CD14-positive monocyte (primary cell): ENCODE data around the gene NOX3. TPM values are rescaled to one million over a fixed set of nuclear protein-coding genes. Genes with fewer than 3 reads are reported as not detected.

Experiments
- DNase-seq, 3 donors: peaks; one replicate each; pipeline ENCODE4 v3.0.0-alpha.2; 2011 to 2022
- H2AFZ ChIP-seq: 2 replicates; pipeline ENCODE4 v1.6.0; 2012; ENCODE audit warnings: mild to moderate bottlenecking, low read depth, low read length, inconsistent platforms; ENCODE audit not compliant: insufficient read depth, poor library complexity, severe bottlenecking
- H3K27ac ChIP-seq, 2 donors: 1 replicate in 1 of 2; 2 replicates in 1 of 2; pipeline ENCODE4 v1.5.1; 2012 to 2013; ENCODE audit warnings: low read length in 2 of 2, control low read depth in 1 of 2, inconsistent platforms in 1 of 2, low read depth in 1 of 2, mild to moderate bottlenecking in 1 of 2
- H3K27me3 ChIP-seq, 2 donors: one replicate each; pipeline versions ENCODE4 v1.6.0 to v1.6.1; 2011 to 2013; ENCODE audit warnings: low read length in 2 of 2; ENCODE audit not compliant: control insufficient read depth in 2 of 2, insufficient read depth in 2 of 2
- H3K36me3 ChIP-seq, 2 donors: replicated peaks in 1 of 2; 1 replicate in 1 of 2; 2 replicates in 1 of 2; pipeline versions ENCODE4 v1.5.1 to v1.6.1; 2012 to 2013; ENCODE audit warnings: low read length in 2 of 2, control low read depth in 1 of 2, inconsistent platforms in 1 of 2, mild to moderate bottlenecking in 1 of 2; ENCODE audit not compliant: insufficient read depth in 2 of 2, control insufficient read depth in 1 of 2
- H3K4me1 ChIP-seq, 2 donors: 1 replicate in 1 of 2; 2 replicates in 1 of 2; pipeline versions ENCODE4 v1.5.1 to v1.6.1; 2012 to 2013; ENCODE audit warnings: low read length in 2 of 2, control low read depth in 1 of 2, inconsistent platforms in 1 of 2, mild to moderate bottlenecking in 1 of 2, moderate library complexity in 1 of 2; ENCODE audit not compliant: insufficient read depth in 2 of 2, control insufficient read depth in 1 of 2
- H3K4me2 ChIP-seq: replicated peaks from 2 replicates; pipeline ENCODE3; 2012; ENCODE audit warnings: low read length, moderate library complexity, mild to moderate bottlenecking; ENCODE audit not compliant: poor library complexity, severe bottlenecking; ENCODE audit errors: extremely low read depth
- H3K4me3 ChIP-seq, 3 experiments: fragments of 200-600 bp in 1 of 3; sonication (generic) in 1 of 3; replicated peaks in 1 of 3; 1 replicate in 2 of 3; 2 replicates in 1 of 3; pipeline ENCODE4 v1.5.1; 2011 to 2013; ENCODE audit warnings: low read length in 3 of 3, mild to moderate bottlenecking in 3 of 3, control low read depth in 2 of 3, low read depth in 2 of 3, inconsistent platforms in 1 of 3, moderate library complexity in 1 of 3
- H3K79me2 ChIP-seq: 2 replicates; pipeline ENCODE4 v1.6.0; 2012; ENCODE audit warnings: mild to moderate bottlenecking, control low read depth, inconsistent platforms, low read length, moderate library complexity; ENCODE audit not compliant: insufficient read depth
- H3K9ac ChIP-seq: 2 replicates; pipeline ENCODE4 v1.6.0; 2017; ENCODE audit warnings: low read length, mild to moderate bottlenecking; ENCODE audit not compliant: insufficient read depth, poor library complexity, severe bottlenecking
- H3K9me3 ChIP-seq, 2 donors: replicated peaks in 1 of 2; 1 replicate in 1 of 2; 2 replicates in 1 of 2; pipeline versions ENCODE4 v1.5.1 to v1.6.1; 2012 to 2013; ENCODE audit warnings: low read length in 2 of 2, control low read depth in 1 of 2; ENCODE audit not compliant: control insufficient read depth in 1 of 2, insufficient read depth in 1 of 2
- H4K20me1 ChIP-seq: 2 replicates; pipeline ENCODE4 v1.6.0; 2012; ENCODE audit warnings: mild to moderate bottlenecking, low read length, control low read depth, moderate library complexity; ENCODE audit not compliant: insufficient read depth
- H3K27ac Mint-ChIP-seq, 7 donors: one replicate each; pipeline ENCODE4 v1.8.0; 2020; ENCODE audit warnings: mild to moderate bottlenecking in 7 of 7, mixed read lengths in 7 of 7, moderate library complexity in 6 of 7, inconsistent platforms in 2 of 7
- H3K27me3 Mint-ChIP-seq, 3 donors: one replicate each; pipeline ENCODE4 v1.8.0; 2021 to 2022; ENCODE audit warnings: low read depth in 3 of 3, mild to moderate bottlenecking in 3 of 3, mixed read lengths in 3 of 3, moderate library complexity in 3 of 3, inconsistent platforms in 1 of 3
- H3K36me3 Mint-ChIP-seq, 2 donors: one replicate each; pipeline ENCODE4 v1.8.0; 2020; ENCODE audit warnings: mixed read lengths in 2 of 2, inconsistent platforms in 1 of 2, mild to moderate bottlenecking in 1 of 2
- H3K4me1 Mint-ChIP-seq: one replicate; pipeline ENCODE4 v1.8.0; 2020; ENCODE audit warnings: mild to moderate bottlenecking, mixed read lengths
- H3K4me3 Mint-ChIP-seq, 2 donors: one replicate each; pipeline ENCODE4 v1.8.0; 2020; ENCODE audit warnings: mild to moderate bottlenecking in 2 of 2, mixed read lengths in 2 of 2, moderate library complexity in 1 of 2
- H3K9me3 Mint-ChIP-seq, 7 donors: one replicate each; pipeline ENCODE4 v1.8.0; 2020 to 2022; ENCODE audit warnings: mixed read lengths in 7 of 7, mild to moderate bottlenecking in 6 of 7, moderate library complexity in 6 of 7, inconsistent platforms in 2 of 7
- WGBS: methylation state at CpG from one replicate; pipeline ENCODE4 v1.1.5; 2013; ENCODE audit warnings: missing lambda C conversion rate; ENCODE audit not compliant: insufficient coverage; 5-methylcytosine and 5-hydroxymethylcytosine counted together
- intact Hi-C, 2 donors: fragments of 100-400 bp; cut with micrococcal nuclease; formaldehyde crosslinking; loops; one replicate each; pipeline versions ENCODE4 v1.15.0 to v1.15.1; 2023
- polyA plus RNA-seq, 3 donors: library from polyadenylated mRNA; depleted of rRNA in 1 of 3; unstranded in 2 of 3; stranded (reverse) in 1 of 3; fragments of 300-500 nt in 2 of 3; fragments of >200 nt in 1 of 3; fragmentation: Illumina TruSeq in 2 of 3; gene quantifications; 1 replicate in 2 of 3; 2 replicates in 1 of 3; pipeline ENCODE4 v1.2.3, GENCODE V29; 2012 to 2021
- TF ChIP-seq, protein P1 (sequence below): fragments of 200-600 bp; IDR thresholded peaks from one replicate; pipeline ENCODE4 v1.8.0; 2022; ENCODE audit warnings: antibody characterized with exemption, mild to moderate bottlenecking

Gene NOX3
- polyA plus RNA-seq, 3 donors: not detected

DNA sequence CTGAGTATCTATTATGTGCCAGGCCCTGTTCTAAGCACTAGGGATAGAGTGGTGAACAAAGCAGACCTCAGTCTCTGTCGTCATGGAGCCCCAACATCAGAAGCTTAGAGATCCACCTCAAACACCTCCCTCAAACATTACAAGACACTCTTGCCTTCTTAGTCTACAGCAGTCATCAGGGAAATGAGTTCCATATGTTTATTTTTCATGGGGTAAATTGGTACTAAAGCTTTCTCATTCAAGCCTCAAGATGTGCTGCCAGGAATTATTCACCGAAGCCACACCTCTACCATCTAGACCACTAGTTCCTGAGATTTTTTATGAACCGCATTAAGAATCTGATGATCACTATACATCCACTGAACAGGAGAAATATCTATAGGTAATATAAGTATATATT lies 82.4 kb downstream of the NOX3 start:
- Histone ChIP-seq H3K36me3 (no peaks in the 10 kb centered on the region), H4K20me1 (no peaks in the 10 kb centered on the region), H3K4me1 (no peaks in the 10 kb centered on the region), H2AFZ (no peak overlapping the region), H3K9ac (no peak overlapping the region), H3K4me3 (no peak overlapping the region), H3K79me2 (no peaks in the 10 kb centered on the region), H3K4me2 (no peak overlapping the region), H3K9me3 (no peaks in the 10 kb centered on the region), H3K27me3 (no peaks in the 10 kb centered on the region), H3K27ac (no peak overlapping the region)
- TF ChIP-seq, protein P1, sequence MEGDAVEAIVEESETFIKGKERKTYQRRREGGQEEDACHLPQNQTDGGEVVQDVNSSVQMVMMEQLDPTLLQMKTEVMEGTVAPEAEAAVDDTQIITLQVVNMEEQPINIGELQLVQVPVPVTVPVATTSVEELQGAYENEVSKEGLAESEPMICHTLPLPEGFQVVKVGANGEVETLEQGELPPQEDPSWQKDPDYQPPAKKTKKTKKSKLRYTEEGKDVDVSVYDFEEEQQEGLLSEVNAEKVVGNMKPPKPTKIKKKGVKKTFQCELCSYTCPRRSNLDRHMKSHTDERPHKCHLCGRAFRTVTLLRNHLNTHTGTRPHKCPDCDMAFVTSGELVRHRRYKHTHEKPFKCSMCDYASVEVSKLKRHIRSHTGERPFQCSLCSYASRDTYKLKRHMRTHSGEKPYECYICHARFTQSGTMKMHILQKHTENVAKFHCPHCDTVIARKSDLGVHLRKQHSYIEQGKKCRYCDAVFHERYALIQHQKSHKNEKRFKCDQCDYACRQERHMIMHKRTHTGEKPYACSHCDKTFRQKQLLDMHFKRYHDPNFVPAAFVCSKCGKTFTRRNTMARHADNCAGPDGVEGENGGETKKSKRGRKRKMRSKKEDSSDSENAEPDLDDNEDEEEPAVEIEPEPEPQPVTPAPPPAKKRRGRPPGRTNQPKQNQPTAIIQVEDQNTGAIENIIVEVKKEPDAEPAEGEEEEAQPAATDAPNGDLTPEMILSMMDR: no peak
- no peak overlapping the region for H3K27ac Mint-ChIP-seq
- no peaks in the 10 kb centered on the region for H3K4me1 Mint-ChIP-seq
- DNase-seq: no peak
- no peak overlapping the region for H3K4me3 Mint-ChIP-seq
- no CpG with 5 or more reads among the region's 3 CpGs for WGBS
- H3K9me3 Mint-ChIP-seq: peaks cover 0 to 3% (median 0%) of the 10 kb centered on the region in 7 donors
- no peaks in the 10 kb centered on the region for H3K36me3 Mint-ChIP-seq
- intact Hi-C loops: no loop called here
- H3K27me3 Mint-ChIP-seq: peaks cover 0 to 1% (median 0%) of the 10 kb centered on the region in 3 donors

DNA sequence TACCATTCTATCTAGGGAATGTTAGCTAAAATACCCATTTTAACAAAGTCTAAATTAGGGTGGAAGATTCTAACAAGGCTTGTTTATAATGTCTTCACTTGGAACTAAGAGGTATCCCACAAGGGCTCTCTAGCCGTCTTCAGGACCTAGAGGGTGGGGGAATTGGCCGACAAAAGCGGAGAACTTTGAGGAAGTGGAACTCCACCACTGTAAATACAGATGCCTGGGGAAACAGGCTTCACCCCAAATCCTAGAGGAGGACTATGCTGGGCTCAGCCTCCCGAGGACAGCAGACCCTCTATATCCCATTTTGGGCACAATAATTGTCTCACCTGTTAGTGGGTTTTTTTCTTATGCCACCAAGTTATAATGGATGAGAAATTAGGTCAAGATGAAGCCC lies 83.4 kb downstream of the NOX3 start:
- no peaks in the 10 kb centered on the region for H3K4me1 Mint-ChIP-seq
- H3K4me3 ChIP-seq: no peak overlapping the region
- no peak overlapping the region for H3K27ac ChIP-seq
- H3K4me3 Mint-ChIP-seq: peak overlapping the region in 1 of 2 donors; percentile 6
- H3K4me1 ChIP-seq: no peaks in the 10 kb centered on the region
- H3K9me3 ChIP-seq: no peaks in the 10 kb centered on the region
- 40% methylated on average over 1 of the region's 4 CpGs for WGBS
- H3K9me3 Mint-ChIP-seq: peaks cover 0 to 2% (median 0%) of the 10 kb centered on the region in 7 donors
- H3K36me3 ChIP-seq: no peaks in the 10 kb centered on the region
- H4K20me1 ChIP-seq: no peaks in the 10 kb centered on the region
- no peak overlapping the region for H3K9ac ChIP-seq
- peak overlapping the region in 1 of 7 donors; percentile 5 for H3K27ac Mint-ChIP-seq
- no peak for DNase-seq
- no peaks in the 10 kb centered on the region for H3K27me3 ChIP-seq
- H3K4me2 ChIP-seq: no peak overlapping the region
- H3K27me3 Mint-ChIP-seq: peaks cover 0 to 1% (median 0%) of the 10 kb centered on the region in 3 donors
- intact Hi-C loops: no loop called here
- H3K36me3 Mint-ChIP-seq: no peaks in the 10 kb centered on the region
- TF ChIP-seq, protein P1: no peak
- no peaks in the 10 kb centered on the region for H3K79me2 ChIP-seq
- no peak overlapping the region for H2AFZ ChIP-seq
